Keratinocyte (primary cell): Measurements from ENCODE around the gene PHACTR1. TPM values are rescaled to one million over a fixed set of nuclear protein-coding genes. Genes with fewer than 3 reads are reported as not detected.

Source experiments
- DNase-seq: peaks from one replicate; pipeline ENCODE4 v3.0.0-alpha.2; 2011; ENCODE audit warnings: low read depth, missing footprints, low spot score
- FAIRE-seq: peaks from 2 replicates; lab custom pipeline; 2011; peaks lifted over from hg19 to GRCh38; lab: Jason Lieb, UNC
- H2AFZ ChIP-seq: 2 replicates; pipeline ENCODE4 v1.6.0; 2012; ENCODE audit warnings: low read length, control low read depth, inconsistent platforms; ENCODE audit not compliant: control insufficient read depth
- H3K27ac ChIP-seq: 2 replicates; pipeline ENCODE4 v1.5.1; 2011; ENCODE audit warnings: low read length; ENCODE audit not compliant: control insufficient read depth, insufficient read depth
- H3K27me3 ChIP-seq: 3 replicates; pipeline ENCODE4 v1.6.0; 2011; ENCODE audit warnings: low read length; ENCODE audit not compliant: control insufficient read depth, insufficient read depth; ENCODE audit errors: extremely low read depth
- H3K36me3 ChIP-seq, 2 experiments: 2 replicates in 1 of 2; 3 replicates in 1 of 2; pipeline ENCODE4 v1.5.1; 2011; ENCODE audit warnings: low read length in 2 of 2, mild to moderate bottlenecking in 1 of 2; ENCODE audit not compliant: control insufficient read depth in 2 of 2, insufficient read depth in 2 of 2; ENCODE audit errors: extremely low read depth in 1 of 2
- H3K4me1 ChIP-seq: 3 replicates; pipeline ENCODE4 v1.5.1; 2011; ENCODE audit warnings: low read length; ENCODE audit not compliant: control insufficient read depth, insufficient read depth; ENCODE audit errors: extremely low read depth
- H3K4me2 ChIP-seq: 3 replicates; pipeline ENCODE4 v1.6.0; 2011; ENCODE audit warnings: low read depth, low read length; ENCODE audit not compliant: control insufficient read depth, insufficient read depth; ENCODE audit errors: extremely low read depth
- H3K4me3 ChIP-seq, 3 experiments: fragments of 200-600 bp in 1 of 3; sonication (generic) in 1 of 3; 2 replicates in 2 of 3; 3 replicates in 1 of 3; pipeline ENCODE4 v1.5.1; 2011 to 2016; ENCODE audit warnings: low read length in 3 of 3, mild to moderate bottlenecking in 3 of 3, control low read depth in 2 of 3, inconsistent platforms in 1 of 3, low read depth in 1 of 3, mixed read lengths in 1 of 3, mixed run types in 1 of 3, moderate library complexity in 1 of 3; ENCODE audit not compliant: control insufficient read depth in 2 of 3, insufficient read depth in 2 of 3; ENCODE audit errors: extremely low read depth in 1 of 3
- H3K79me2 ChIP-seq: 2 replicates; pipeline ENCODE4 v1.6.0; 2012; ENCODE audit warnings: low read length; ENCODE audit not compliant: control insufficient read depth, insufficient read depth
- H3K9ac ChIP-seq: 3 replicates; pipeline ENCODE4 v1.6.0; 2011; ENCODE audit warnings: low read length; ENCODE audit not compliant: control insufficient read depth, insufficient read depth; ENCODE audit errors: extremely low read depth
- H3K9me1 ChIP-seq: 3 replicates; pipeline ENCODE4 v1.6.0; 2011; ENCODE audit warnings: low read length; ENCODE audit not compliant: control insufficient read depth, insufficient read depth; ENCODE audit errors: extremely low read depth
- H3K9me3 ChIP-seq: 2 replicates; pipeline ENCODE4 v1.5.1; 2012; ENCODE audit warnings: low read depth, low read length; ENCODE audit not compliant: control insufficient read depth
- H4K20me1 ChIP-seq: 3 replicates; pipeline ENCODE4 v1.6.0; 2011; ENCODE audit warnings: low read length; ENCODE audit not compliant: control insufficient read depth, insufficient read depth; ENCODE audit errors: extremely low read depth
- EZH2 ChIP-seq: IDR thresholded peaks from one replicate; pipeline ENCODE4 v1.6.1; 2012; ENCODE audit warnings: inconsistent platforms, mild to moderate bottlenecking, low read length, moderate library complexity
- dilution Hi-C: fragments of 300-500 bp; cut with MboI; formaldehyde crosslinking; loops from one replicate; pipeline ENCODE4 v1.7.0; 2020; ENCODE audit warnings: low sequenced_read_pairs; ENCODE audit not compliant: extremely low pct_ligation_motif_present
- polyA plus RNA-seq, 5 experiments: library from polyadenylated mRNA; depleted of rRNA in 3 of 5; stranded (reverse) in 3 of 5; stranded (forward) in 1 of 5; unstranded in 1 of 5; fragments of >200 nt; gene quantifications; 1 replicate in 1 of 5; 2 replicates in 3 of 5; 3 replicates in 1 of 5; pipeline versions ENCODE4 v1.2.1 to v1.2.3, GENCODE V29; 2011 to 2012; ENCODE audit warnings: missing spikeins in 2 of 5, low read depth in 1 of 5, low replicate concordance in 1 of 5
- TF ChIP-seq, protein P1 (sequence below), 3 experiments: IDR thresholded peaks in 1 of 3; conservative IDR thresholded peaks in 1 of 3; optimal IDR thresholded peaks in 1 of 3; 2 replicates in 2 of 3; 3 replicates in 1 of 3; pipeline versions ENCODE3 to v1.5.1; 2011; ENCODE audit warnings: low read length in 3 of 3, mild to moderate bottlenecking in 3 of 3, moderate library complexity in 2 of 3, control low read depth in 1 of 3, inconsistent platforms in 1 of 3; ENCODE audit not compliant: insufficient read depth in 2 of 3; ENCODE audit errors: extremely low read depth in 1 of 3

The PHACTR1 gene
- polyA plus RNA-seq, 1 donor (not counting 4 experiments of a cell fraction or from before 2014, with no cell fraction given), result 0.22 TPM

DNA sequence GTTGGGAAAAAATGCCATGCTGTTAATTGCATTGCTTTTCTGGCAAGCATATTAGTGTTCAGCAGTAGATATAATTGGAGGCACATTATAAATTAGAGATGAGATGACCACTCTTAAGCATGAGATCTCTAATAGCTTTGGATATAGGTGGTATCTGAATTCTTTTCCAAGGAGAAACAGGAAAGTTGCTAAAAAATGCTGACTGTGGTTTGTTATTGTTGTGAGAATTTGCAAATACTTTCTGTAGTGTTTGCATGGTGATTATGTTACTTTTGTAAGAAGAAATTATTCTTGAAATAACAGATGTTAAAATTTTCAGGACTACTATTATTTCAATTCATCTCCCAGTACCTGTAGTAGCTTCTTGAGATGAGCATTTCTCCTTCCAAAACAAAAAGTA is 386.6 kb downstream of the PHACTR1 start:
- no peak for TF ChIP-seq EZH2
- TF ChIP-seq, protein P1, sequence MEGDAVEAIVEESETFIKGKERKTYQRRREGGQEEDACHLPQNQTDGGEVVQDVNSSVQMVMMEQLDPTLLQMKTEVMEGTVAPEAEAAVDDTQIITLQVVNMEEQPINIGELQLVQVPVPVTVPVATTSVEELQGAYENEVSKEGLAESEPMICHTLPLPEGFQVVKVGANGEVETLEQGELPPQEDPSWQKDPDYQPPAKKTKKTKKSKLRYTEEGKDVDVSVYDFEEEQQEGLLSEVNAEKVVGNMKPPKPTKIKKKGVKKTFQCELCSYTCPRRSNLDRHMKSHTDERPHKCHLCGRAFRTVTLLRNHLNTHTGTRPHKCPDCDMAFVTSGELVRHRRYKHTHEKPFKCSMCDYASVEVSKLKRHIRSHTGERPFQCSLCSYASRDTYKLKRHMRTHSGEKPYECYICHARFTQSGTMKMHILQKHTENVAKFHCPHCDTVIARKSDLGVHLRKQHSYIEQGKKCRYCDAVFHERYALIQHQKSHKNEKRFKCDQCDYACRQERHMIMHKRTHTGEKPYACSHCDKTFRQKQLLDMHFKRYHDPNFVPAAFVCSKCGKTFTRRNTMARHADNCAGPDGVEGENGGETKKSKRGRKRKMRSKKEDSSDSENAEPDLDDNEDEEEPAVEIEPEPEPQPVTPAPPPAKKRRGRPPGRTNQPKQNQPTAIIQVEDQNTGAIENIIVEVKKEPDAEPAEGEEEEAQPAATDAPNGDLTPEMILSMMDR (optimal IDR thresholded peaks at IDR 0.05 in 1 of 3, IDR thresholded peaks at IDR 0.05 in 1 of 3, conservative IDR thresholded peaks at IDR 0.05 in 1 of 3; ENCODE audit: extremely low read depth in 1 of 3, insufficient read depth in 2 of 3, low read length in 3 of 3), result no peak
- FAIRE-seq, result no peak

DNA sequence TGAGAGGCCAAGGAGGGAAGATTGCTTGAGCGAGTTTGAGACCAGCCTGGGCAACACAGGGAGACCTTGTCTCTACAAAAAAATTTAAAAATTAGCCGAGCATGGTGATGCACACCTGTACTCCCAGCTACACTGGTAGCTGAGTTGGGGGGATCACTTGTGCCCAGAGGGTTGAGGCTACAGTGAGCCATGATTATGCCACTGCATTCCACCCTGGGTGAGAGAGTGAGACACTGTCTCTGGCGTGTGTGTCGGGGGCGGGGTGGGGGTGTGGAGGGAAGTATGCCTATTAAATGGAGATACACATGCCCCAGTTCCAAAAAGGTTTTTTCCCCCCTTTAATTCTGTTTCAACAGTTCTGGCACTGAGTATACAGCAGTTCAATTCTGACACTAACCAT is 388.6 kb downstream of the PHACTR1 start:
- H4K20me1 ChIP-seq, result no peaks in the 10 kb centered on the region
- H3K79me2 ChIP-seq, result no peaks in the 10 kb centered on the region
- H2AFZ ChIP-seq, result no peak overlapping the region
- FAIRE-seq, result no peak
- no peak overlapping the region for H3K9ac ChIP-seq
- H3K27ac ChIP-seq, result no peak overlapping the region
- no peaks in the 10 kb centered on the region for H3K36me3 ChIP-seq
- H3K9me3 ChIP-seq, result no peaks in the 10 kb centered on the region
- H3K27me3 ChIP-seq, result no peaks in the 10 kb centered on the region
- H3K4me2 ChIP-seq, result no peak overlapping the region
- H3K9me1 ChIP-seq, result no peaks in the 10 kb centered on the region
- H3K4me1 ChIP-seq, result no peaks in the 10 kb centered on the region
- TF ChIP-seq, protein P1 (optimal IDR thresholded peaks at IDR 0.05 in 1 of 3, IDR thresholded peaks at IDR 0.05 in 1 of 3, conservative IDR thresholded peaks at IDR 0.05 in 1 of 3; ENCODE audit: extremely low read depth in 1 of 3, insufficient read depth in 2 of 3, low read length in 3 of 3), result no peak
- TF ChIP-seq EZH2, result no peak
- no peak overlapping the region for H3K4me3 ChIP-seq
- dilution Hi-C loops, result no loop called here
- DNase-seq, result no peak

More for the DNA sequence above, 386.6 kb downstream of the PHACTR1 start:
- H3K9me3 ChIP-seq, result no peaks in the 10 kb centered on the region
- no peak overlapping the region for H3K27ac ChIP-seq
- H3K4me2 ChIP-seq, result no peak overlapping the region
- H3K4me1 ChIP-seq, result no peaks in the 10 kb centered on the region
- H3K9me1 ChIP-seq, result no peaks in the 10 kb centered on the region
- no peaks in the 10 kb centered on the region for H3K27me3 ChIP-seq
- no peak overlapping the region for H3K4me3 ChIP-seq
- H4K20me1 ChIP-seq, result no peaks in the 10 kb centered on the region
- H3K79me2 ChIP-seq, result no peaks in the 10 kb centered on the region
- no peak overlapping the region for H2AFZ ChIP-seq
- H3K9ac ChIP-seq, result no peak overlapping the region
- dilution Hi-C loops, result no loop called here
- DNase-seq, result no peak
- no peaks in the 10 kb centered on the region for H3K36me3 ChIP-seq
